Caco-2 (cell line): ENCODE data around the gene TNRC6A. TPM values are rescaled to one million over a fixed set of nuclear protein-coding genes. Genes with fewer than 3 reads are reported as not detected.

ENCODE experiments used
- BruUV-seq: library from RNA; stranded (reverse); fragments of 400-500 nt; replicated peaks from 2 replicates; lab custom pipeline; 2021; lab: Mats Ljungman, UMichigan
- CTCF ChIA-PET: fragments of 300-600 bp; sonication (Branson Sonifier 250); formaldehyde crosslinking; loops from one replicate; lab custom pipeline; 2022; ENCODE audit warnings: antibody characterized with exemption; lab: Charles Lee
- POLR2A ChIA-PET: fragments of 300-600 bp; sonication (Branson Sonifier 250); formaldehyde crosslinking; loops from one replicate; lab custom pipeline; 2022; ENCODE audit warnings: antibody characterized with exemption; lab: Charles Lee
- DNase-seq, 2 experiments: peaks; one replicate each; pipeline versions ENCODE4 v3.0.0 to v3.0.0-alpha.2; 2020 to 2022
- H3K27me3 ChIP-seq: replicated peaks from 2 replicates; pipeline ENCODE4 v1.6.0; 2011; ENCODE audit warnings: low read length; ENCODE audit not compliant: control insufficient read depth, insufficient read depth
- H3K36me3 ChIP-seq: 2 replicates; pipeline ENCODE4 v1.5.1; 2011; ENCODE audit warnings: low read length; ENCODE audit not compliant: control insufficient read depth, insufficient read depth
- H3K4me1 ChIP-seq: fragments of 250-450 bp; sonication (Bioruptor Pico); 2 replicates; pipeline ENCODE4 v1.5.1; 2020; ENCODE audit warnings: mild to moderate bottlenecking
- H3K4me3 ChIP-seq: 2 replicates; pipeline ENCODE4 v1.5.1; 2011; ENCODE audit warnings: low read depth, mild to moderate bottlenecking, control low read depth, low read length
- H3K9me3 ChIP-seq: fragments of 250-450 bp; sonication (Bioruptor Pico); 2 replicates; pipeline ENCODE4 v1.5.1; 2020; ENCODE audit warnings: mild to moderate bottlenecking, moderate library complexity
- H3K27ac Mint-ChIP-seq: one replicate; pipeline ENCODE4 v1.8.0; 2022; ENCODE audit warnings: mixed read lengths; ENCODE audit not compliant: unreplicated experiment
- H3K27me3 Mint-ChIP-seq: one replicate; pipeline ENCODE4 v1.8.0; 2022; ENCODE audit warnings: mixed read lengths; ENCODE audit not compliant: insufficient read depth, unreplicated experiment
- H3K36me3 Mint-ChIP-seq: one replicate; pipeline ENCODE4 v1.8.0; 2022; ENCODE audit warnings: mild to moderate bottlenecking, mixed read lengths; ENCODE audit not compliant: insufficient read depth, unreplicated experiment
- H3K4me1 Mint-ChIP-seq: one replicate; pipeline ENCODE4 v1.8.0; 2022; ENCODE audit warnings: low read depth, mixed read lengths; ENCODE audit not compliant: unreplicated experiment
- H3K4me3 Mint-ChIP-seq: one replicate; pipeline ENCODE4 v1.8.0; 2022; ENCODE audit warnings: mild to moderate bottlenecking, moderate library complexity, mixed read lengths; ENCODE audit not compliant: unreplicated experiment
- H3K9me3 Mint-ChIP-seq: one replicate; pipeline ENCODE4 v1.8.0; 2022; ENCODE audit warnings: mixed read lengths; ENCODE audit not compliant: unreplicated experiment
- intact Hi-C: fragments of 100-400 bp; cut with micrococcal nuclease; formaldehyde crosslinking; loops from one replicate; pipeline ENCODE4 v1.10.0; 2022; ENCODE audit not compliant: unreplicated experiment
- total RNA-seq: library from RNA; stranded (reverse); gene quantifications from 2 replicates; pipeline ENCODE4 v1.2.3, GENCODE V29; 2022
- TF ChIP-seq, protein P1 (sequence below), 2 experiments: fragments of 200-600 bp in 1 of 2; IDR thresholded peaks; 1 replicate in 1 of 2; 2 replicates in 1 of 2; pipeline versions ENCODE4 v1.5.1 to v1.8.0; 2011 to 2022; ENCODE audit warnings: antibody characterized with exemption in 1 of 2, control low read depth in 1 of 2, inconsistent platforms in 1 of 2, low read depth in 1 of 2, low read length in 1 of 2, mild to moderate bottlenecking in 1 of 2, moderate library complexity in 1 of 2; ENCODE audit not compliant: insufficient read depth in 1 of 2, severe bottlenecking in 1 of 2, unreplicated experiment in 1 of 2

Gene TNRC6A
- total RNA-seq, 1 experiment from 2014 or later, result 43.7 TPM

DNA sequence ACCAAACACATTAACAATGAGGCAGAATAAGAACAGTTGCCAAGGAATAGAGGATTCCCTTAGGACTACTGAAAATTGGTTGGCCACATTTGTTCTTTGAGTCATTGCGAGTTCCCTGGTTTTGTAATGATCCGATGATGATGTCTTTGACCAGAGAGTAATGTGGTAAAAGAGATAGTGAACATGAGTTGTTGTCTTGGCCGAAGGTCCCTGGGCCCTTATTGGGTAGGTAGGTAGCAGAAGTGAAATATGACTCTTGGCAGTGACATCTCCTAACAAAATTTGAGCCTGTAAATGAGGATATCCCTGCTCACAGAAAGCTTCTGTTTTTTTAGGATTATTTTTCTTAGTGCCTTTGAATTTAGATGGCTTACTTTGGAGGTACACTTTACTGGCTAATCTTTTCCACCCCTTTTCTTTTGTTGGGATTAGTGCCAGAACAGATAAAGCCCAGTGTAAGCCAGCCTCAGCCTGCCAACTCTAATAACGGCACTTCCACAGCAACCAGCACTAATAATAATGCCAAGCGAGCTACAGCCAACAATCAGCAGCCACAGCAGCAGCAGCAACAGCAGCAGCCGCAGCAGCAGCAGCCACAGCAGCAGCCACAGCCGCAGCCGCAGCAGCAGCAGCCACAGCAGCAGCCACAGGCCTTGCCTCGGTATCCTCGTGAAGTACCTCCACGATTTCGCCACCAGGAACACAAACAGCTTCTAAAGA, 47.2 kb downstream of the TNRC6A start:
- H3K4me1 ChIP-seq, result no peaks in the 10 kb centered on the region
- H3K9me3 ChIP-seq, result no peaks in the 10 kb centered on the region
- H3K4me3 ChIP-seq, result no peak overlapping the region
- no peaks in the 10 kb centered on the region for H3K27me3 ChIP-seq
- peaks cover 7% of the 10 kb centered on the region for H3K4me1 Mint-ChIP-seq
- no TSS peak for BruUV-seq
- H3K9me3 Mint-ChIP-seq, result no peaks in the 10 kb centered on the region
- no peak overlapping the region for H3K27ac Mint-ChIP-seq
- no peaks in the 10 kb centered on the region for H3K27me3 Mint-ChIP-seq
- DNase-seq, result no peak
- intact Hi-C loops, result no loop called here
- peaks cover 62% of the 10 kb centered on the region for H3K36me3 Mint-ChIP-seq
- CTCF ChIA-PET, result no interaction called here
- TF ChIP-seq, protein P1, sequence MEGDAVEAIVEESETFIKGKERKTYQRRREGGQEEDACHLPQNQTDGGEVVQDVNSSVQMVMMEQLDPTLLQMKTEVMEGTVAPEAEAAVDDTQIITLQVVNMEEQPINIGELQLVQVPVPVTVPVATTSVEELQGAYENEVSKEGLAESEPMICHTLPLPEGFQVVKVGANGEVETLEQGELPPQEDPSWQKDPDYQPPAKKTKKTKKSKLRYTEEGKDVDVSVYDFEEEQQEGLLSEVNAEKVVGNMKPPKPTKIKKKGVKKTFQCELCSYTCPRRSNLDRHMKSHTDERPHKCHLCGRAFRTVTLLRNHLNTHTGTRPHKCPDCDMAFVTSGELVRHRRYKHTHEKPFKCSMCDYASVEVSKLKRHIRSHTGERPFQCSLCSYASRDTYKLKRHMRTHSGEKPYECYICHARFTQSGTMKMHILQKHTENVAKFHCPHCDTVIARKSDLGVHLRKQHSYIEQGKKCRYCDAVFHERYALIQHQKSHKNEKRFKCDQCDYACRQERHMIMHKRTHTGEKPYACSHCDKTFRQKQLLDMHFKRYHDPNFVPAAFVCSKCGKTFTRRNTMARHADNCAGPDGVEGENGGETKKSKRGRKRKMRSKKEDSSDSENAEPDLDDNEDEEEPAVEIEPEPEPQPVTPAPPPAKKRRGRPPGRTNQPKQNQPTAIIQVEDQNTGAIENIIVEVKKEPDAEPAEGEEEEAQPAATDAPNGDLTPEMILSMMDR (IDR thresholded peaks at IDR 0.05; ENCODE audit: insufficient read depth in 1 of 2, low read depth in 1 of 2, low read length in 1 of 2, severe bottlenecking in 1 of 2, unreplicated experiment in 1 of 2), result no peak
- 0 out of 2 replicates have a peak, but pooled peaks cover 1% of the 10 kb centered on the region for H3K36me3 ChIP-seq
- H3K4me3 Mint-ChIP-seq, result no peak overlapping the region
- POLR2A ChIA-PET, result no interaction called here

DNA sequence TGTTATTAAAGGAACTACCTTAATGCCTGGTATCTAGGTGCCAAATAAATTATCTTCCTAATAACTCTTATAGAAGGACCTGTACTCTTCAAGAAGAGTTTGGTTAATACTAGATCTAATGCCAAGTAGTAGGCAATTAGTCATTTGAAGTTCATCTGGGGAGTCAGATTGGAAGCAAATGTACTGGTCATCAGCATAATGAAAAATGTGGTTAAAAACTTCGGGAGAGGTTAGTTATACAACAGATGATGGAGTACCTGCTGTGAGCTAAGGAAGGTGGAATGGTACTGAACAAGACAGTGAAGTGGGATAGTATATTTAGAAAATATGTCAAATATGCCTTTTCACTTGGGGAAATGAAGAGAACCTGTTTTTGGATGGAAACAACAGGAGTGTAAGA, 49.2 kb downstream of the TNRC6A start:
- TF ChIP-seq, protein P1 (IDR thresholded peaks at IDR 0.05; ENCODE audit: insufficient read depth in 1 of 2, low read depth in 1 of 2, low read length in 1 of 2, severe bottlenecking in 1 of 2, unreplicated experiment in 1 of 2), result no peak

DNA sequence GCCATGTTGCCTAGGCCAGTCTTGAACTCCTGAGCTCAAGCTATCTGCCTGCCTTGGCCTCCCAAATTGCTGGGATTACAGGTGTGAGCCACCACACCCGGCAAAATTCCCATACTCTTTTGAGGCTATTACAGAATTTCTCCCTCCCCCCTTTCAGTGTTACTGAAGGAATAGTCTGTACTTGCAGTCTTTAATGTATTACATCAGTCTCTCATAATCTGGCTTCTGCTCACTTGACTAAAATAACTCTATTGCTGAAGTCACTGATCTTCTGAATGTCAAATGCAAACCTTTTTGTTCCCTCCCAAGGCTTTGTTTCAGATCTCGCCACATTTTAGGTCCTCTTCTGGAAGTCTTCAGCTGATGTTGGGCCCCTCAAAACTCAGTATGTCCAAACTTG, 51.8 kb downstream of the TNRC6A start:
- Histone ChIP-seq H3K4me3 (no peak overlapping the region), H3K9me3 (no peaks in the 10 kb centered on the region), H3K27me3 (no peaks in the 10 kb centered on the region), H3K36me3 (0 out of 2 replicates have a peak, but pooled peaks cover 1% of the 10 kb centered on the region), H3K4me1 (no peaks in the 10 kb centered on the region)
- Mint-ChIP-seq H3K4me1 (no peaks in the 10 kb centered on the region), H3K27ac (no peak overlapping the region), H3K36me3 (peaks cover 68% of the 10 kb centered on the region), H3K27me3 (no peaks in the 10 kb centered on the region), H3K9me3 (no peaks in the 10 kb centered on the region), H3K4me3 (no peak overlapping the region)
- ChIA-PET POLR2A (interaction anchor here (0.6 kb wide), 1 partner anchor 243 kb away, joined by 3 read pairs; no protein-coding TSS in a partner anchor), CTCF (no interaction called here)
- BruUV-seq, result no TSS peak
- TF ChIP-seq, protein P1 (IDR thresholded peaks at IDR 0.05; ENCODE audit: insufficient read depth in 1 of 2, low read depth in 1 of 2, low read length in 1 of 2, severe bottlenecking in 1 of 2, unreplicated experiment in 1 of 2), result no peak
- DNase-seq, result no peak
- intact Hi-C loops, result no loop called here

More for the DNA sequence above, 49.2 kb downstream of the TNRC6A start:
- Mint-ChIP-seq H3K4me3 (no peak overlapping the region), H3K4me1 (peaks cover 7% of the 10 kb centered on the region), H3K27ac (peak overlapping the region; percentile 15), H3K36me3 (peaks cover 75% of the 10 kb centered on the region), H3K27me3 (no peaks in the 10 kb centered on the region), H3K9me3 (no peaks in the 10 kb centered on the region)
- Histone ChIP-seq H3K36me3 (0 out of 2 replicates have a peak, but pooled peaks cover 1% of the 10 kb centered on the region), H3K4me3 (no peak overlapping the region), H3K27me3 (no peaks in the 10 kb centered on the region), H3K9me3 (no peaks in the 10 kb centered on the region), H3K4me1 (no peaks in the 10 kb centered on the region)
- intact Hi-C loops, result no loop called here
- ChIA-PET CTCF (no interaction called here), POLR2A (no interaction called here)
- no peak for DNase-seq
- BruUV-seq, result no TSS peak
